MM.1S (cell line): ENCODE measurements around the gene SPSB3.

ENCODE experiments used
- CTCF ChIP-seq: fragments of 300-600 bp; sonication (generic); IDR thresholded peaks from 2 replicates; pipeline ENCODE4 v1.5.1; 2016; ENCODE audit warnings: antibody characterized with exemption, low read length, mixed read lengths
- EZH2 ChIP-seq: fragments of 300-600 bp; sonication (generic); optimal IDR thresholded peaks from 2 replicates; pipeline ENCODE3; 2017; ENCODE audit warnings: low read depth, mild to moderate bottlenecking, antibody characterized with exemption, low read length, mixed read lengths
- EZH2phosphoT487 ChIP-seq: fragments of 300-600 bp; sonication (generic); IDR thresholded peaks from 2 replicates; pipeline ENCODE4 v1.6.1; 2018; ENCODE audit warnings: antibody characterized with exemption, low read length

GRCh38 chr16:1764971-1765370 lies 17.4 kb downstream of the SPSB3 start:
- TF ChIP-seq CTCF (no peak), EZH2phosphoT487 (no peak), EZH2 (no peak)
